HepG2 (cell line): ENCODE results near the gene GIN1.
"Not testable (repeated sequence)": the region's sequence is repeated elsewhere in the genome, so short reads cannot be mapped to it uniquely, and the experiment has no call there.

Experiments
- BCLAF1 ChIP-seq: fragments of 450-650 bp; IDR thresholded peaks from 2 replicates; pipeline ENCODE4 v1.6.1; 2017; ENCODE audit warnings: mild to moderate bottlenecking
- CSRNP2 ChIP-seq: sonication (generic); formaldehyde crosslinking; conservative IDR thresholded peaks from 2 replicates; pipeline ENCODE4 v1.8.0; 2022; ENCODE audit warnings: low read depth, missing genetic modification reagents
- CTCF ChIP-seq: sonication (generic); formaldehyde crosslinking; IDR thresholded peaks from 2 replicates; pipeline ENCODE4 v1.5.0; 2020; ENCODE audit warnings: mild to moderate bottlenecking, missing genetic modification reagents, moderate library complexity
- EP300 ChIP-seq, 3 experiments: sonication (generic) in 1 of 3; formaldehyde crosslinking in 1 of 3; IDR thresholded peaks; 2 replicates each; pipeline versions ENCODE4 v1.5.1 to v1.6.1; 2011 to 2020; ENCODE audit warnings: low read depth in 2 of 3, low read length in 2 of 3, borderline replicate concordance in 1 of 3, improper control_type of control experiment in 1 of 3, mild to moderate bottlenecking in 1 of 3, missing genetic modification reagents in 1 of 3, moderate library complexity in 1 of 3
- EZH2 ChIP-seq: conservative IDR thresholded peaks from 2 replicates; pipeline ENCODE4 v1.6.1; 2012; ENCODE audit warnings: mild to moderate bottlenecking, low read depth, low read length, moderate library complexity
- POLR2A ChIP-seq, 2 experiments: IDR thresholded peaks; 2 replicates each; pipeline ENCODE4 v1.6.1; 2011; ENCODE audit warnings: low read depth in 2 of 2, low read length in 2 of 2, mild to moderate bottlenecking in 1 of 2, moderate library complexity in 1 of 2; ENCODE audit not compliant: insufficient read depth in 1 of 2
- POLR2AphosphoS5 ChIP-seq: IDR thresholded peaks from 2 replicates; pipeline ENCODE4 v1.6.1; 2012; ENCODE audit warnings: low read depth, low read length
- SP1 ChIP-seq, 2 experiments: fragments of 450-650 bp in 1 of 2; sonication (generic) in 1 of 2; formaldehyde crosslinking in 1 of 2; IDR thresholded peaks; 2 replicates each; pipeline versions ENCODE4 v1.4.0 to v1.6.1; 2016 to 2020; ENCODE audit warnings: missing genetic modification reagents in 1 of 2
- TP53 ChIP-seq: sonication (generic); formaldehyde crosslinking; conservative IDR thresholded peaks from 2 replicates; pipeline ENCODE4 v1.4.0; 2020; ENCODE audit warnings: missing genetic modification reagents
- ZBTB37 ChIP-seq: sonication (generic); formaldehyde crosslinking; IDR thresholded peaks from 2 replicates; pipeline ENCODE4 v1.4.0; 2020; ENCODE audit warnings: mild to moderate bottlenecking, missing genetic modification reagents

- TF ChIP-seq TP53 (CRISPR knock-in tag); BCLAF1; SP1 (IDR thresholded peaks at IDR 0.05); SP1 (CRISPR knock-in tag; IDR thresholded peaks at IDR 0.05); CSRNP2 (CRISPR knock-in tag); POLR2AphosphoS5; EP300 (IDR thresholded peaks at IDR 0.05; ENCODE audit: low read depth in 2 of 2, low read length in 2 of 2); EP300 (CRISPR knock-in tag; IDR thresholded peaks at IDR 0.05; ENCODE audit: borderline replicate concordance); EZH2; CTCF (CRISPR knock-in tag); POLR2A (IDR thresholded peaks at IDR 0.05; ENCODE audit: insufficient read depth in 1 of 2, low read depth in 2 of 2, low read length in 2 of 2); ZBTB37 (CRISPR knock-in tag): not testable (repeated sequence)
Observed at GRCh38 chr5:103073500-103073899, 46.4 kb downstream of the GIN1 start.
